HepG2 (cell line): ENCODE measurements around the gene HIC1. TPM values are rescaled to one million over a fixed set of nuclear protein-coding genes. Genes with fewer than 3 reads are reported as not detected.

Experiments
- AKAP8 ChIP-seq: sonication (generic); formaldehyde crosslinking; IDR thresholded peaks from 2 replicates; pipeline ENCODE4 v1.5.1; 2020; ENCODE audit warnings: mild to moderate bottlenecking, missing genetic modification reagents
- ARHGAP35 ChIP-seq: sonication (generic); formaldehyde crosslinking; IDR thresholded peaks from 2 replicates; pipeline ENCODE4 v1.9.0; 2022; ENCODE audit warnings: mild to moderate bottlenecking, inconsistent platforms, moderate library complexity, missing genetic modification reagents, borderline replicate concordance
- GZF1 ChIP-seq: sonication (generic); formaldehyde crosslinking; IDR thresholded peaks from 2 replicates; pipeline ENCODE4 v1.5.1; 2020; ENCODE audit warnings: mild to moderate bottlenecking, missing genetic modification reagents
- KDM3A ChIP-seq: IDR thresholded peaks from 2 replicates; pipeline ENCODE4 v1.6.1; 2018; ENCODE audit warnings: low read depth, missing compliant biosample characterization
- MAFG ChIP-seq: sonication (generic); formaldehyde crosslinking; IDR thresholded peaks from 2 replicates; pipeline ENCODE4 v1.5.1; 2020; ENCODE audit warnings: mild to moderate bottlenecking, missing genetic modification reagents
- MIXL1 ChIP-seq: IDR thresholded peaks from 2 replicates; pipeline ENCODE4 v1.6.1; 2016
- NONO ChIP-seq, 2 experiments: fragments of 450-650 bp in 1 of 2; sonication (generic) in 1 of 2; formaldehyde crosslinking in 1 of 2; IDR thresholded peaks in 1 of 2; conservative IDR thresholded peaks in 1 of 2; 2 replicates each; pipeline versions ENCODE4 v1.6.1 to v1.8.0; 2017 to 2022; ENCODE audit warnings: mild to moderate bottlenecking in 1 of 2, missing genetic modification reagents in 1 of 2, moderate library complexity in 1 of 2
- PHF8 ChIP-seq: sonication (generic); formaldehyde crosslinking; IDR thresholded peaks from 2 replicates; pipeline ENCODE4 v1.5.0; 2020; ENCODE audit warnings: missing genetic modification reagents
- RCOR2 ChIP-seq: IDR thresholded peaks from 2 replicates; pipeline ENCODE4 v1.6.1; 2016; ENCODE audit warnings: missing biosample characterization, missing genetic modification reagents
- RFX3 ChIP-seq: IDR thresholded peaks from 2 replicates; pipeline ENCODE4 v1.6.1; 2016; ENCODE audit warnings: missing biosample characterization, missing genetic modification reagents
- SNAI1 ChIP-seq: sonication (generic); formaldehyde crosslinking; IDR thresholded peaks from 2 replicates; pipeline ENCODE4 v1.5.0; 2020; ENCODE audit warnings: mild to moderate bottlenecking, missing genetic modification reagents, borderline replicate concordance
- SRSF1 ChIP-seq: fragments of 200-400 bp; formaldehyde crosslinking; optimal IDR thresholded peaks from 2 replicates; pipeline ENCODE3; 2017; ENCODE audit warnings: mild to moderate bottlenecking, low read depth, low read length, moderate library complexity
- TOE1 ChIP-seq: sonication (generic); formaldehyde crosslinking; IDR thresholded peaks from 2 replicates; pipeline ENCODE4 v1.4.0; 2020; ENCODE audit warnings: mild to moderate bottlenecking, missing genetic modification reagents
- XBP1 ChIP-seq: sonication (generic); formaldehyde crosslinking; IDR thresholded peaks from 2 replicates; pipeline ENCODE4 v1.5.0; 2020; ENCODE audit warnings: missing genetic modification reagents
- ZFP62 ChIP-seq: sonication (generic); formaldehyde crosslinking; IDR thresholded peaks from 2 replicates; pipeline ENCODE4 v1.4.0; 2020; ENCODE audit warnings: missing genetic modification reagents
- ZNF274 ChIP-seq: sonication (generic); formaldehyde crosslinking; IDR thresholded peaks from 2 replicates; pipeline ENCODE4 v1.5.1; 2020; ENCODE audit warnings: mild to moderate bottlenecking, missing genetic modification reagents
- ZNF333 ChIP-seq: sonication (generic); formaldehyde crosslinking; IDR thresholded peaks from 2 replicates; pipeline ENCODE4 v1.4.0; 2020; ENCODE audit warnings: mild to moderate bottlenecking, missing genetic modification reagents, borderline replicate concordance
- ZNF547 ChIP-seq: sonication (generic); formaldehyde crosslinking; IDR thresholded peaks from 2 replicates; pipeline ENCODE4 v1.5.1; 2020; ENCODE audit warnings: mild to moderate bottlenecking, missing genetic modification reagents
- polyA plus RNA-seq, 8 experiments: library from polyadenylated mRNA; depleted of rRNA in 3 of 8; stranded (reverse) in 7 of 8; unstranded in 1 of 8; fragments of >200 nt; fragmentation: Illumina TruSeq in 4 of 8; extraction: Trizol in 4 of 8; gene quantifications; 2 replicates each; pipeline versions ENCODE4 v1.2.1 to v1.2.3, GENCODE V29; 2011 to 2016; ENCODE audit warnings: low read depth in 4 of 8, missing spikeins in 1 of 8, mixed read lengths in 1 of 8; ENCODE audit not compliant: insufficient read depth in 1 of 8
- total RNA-seq, 5 experiments: library from RNA; depleted of rRNA; stranded (reverse); fragments of >200 nt; fragmentation: Illumina TruSeq; extraction: Trizol; gene quantifications; 2 replicates each; pipeline ENCODE4 v1.2.3, GENCODE V29; 2016; ENCODE audit warnings: low read depth in 1 of 5
- TF ChIP-seq, protein P1 (sequence below): sonication (generic); formaldehyde crosslinking; IDR thresholded peaks from 2 replicates; pipeline ENCODE4 v1.5.0; 2020; ENCODE audit warnings: missing genetic modification reagents
- TF ChIP-seq, protein P2 (sequence below): sonication (generic); formaldehyde crosslinking; IDR thresholded peaks from 2 replicates; pipeline ENCODE4 v1.4.0; 2020; ENCODE audit warnings: mild to moderate bottlenecking, missing genetic modification reagents, borderline replicate concordance
- TF ChIP-seq, protein P3 (sequence below): sonication (generic); formaldehyde crosslinking; conservative IDR thresholded peaks from 2 replicates; pipeline ENCODE4 v1.8.1; 2023; ENCODE audit warnings: missing genetic modification reagents
- TF ChIP-seq, protein P4 (sequence below), 2 experiments: IDR thresholded peaks; 2 replicates each; pipeline ENCODE4 v1.6.1; 2011 to 2012; ENCODE audit warnings: low read length in 2 of 2, borderline replicate concordance in 1 of 2, low read depth in 1 of 2, mild to moderate bottlenecking in 1 of 2, moderate library complexity in 1 of 2

HIC1 gene
- total and polyA plus RNA-seq, 2 of the 13 experiments (the other 11 are each of a cell fraction or from before 2014, with no cell fraction given) = 0.04 to 0.31 TPM

DNA sequence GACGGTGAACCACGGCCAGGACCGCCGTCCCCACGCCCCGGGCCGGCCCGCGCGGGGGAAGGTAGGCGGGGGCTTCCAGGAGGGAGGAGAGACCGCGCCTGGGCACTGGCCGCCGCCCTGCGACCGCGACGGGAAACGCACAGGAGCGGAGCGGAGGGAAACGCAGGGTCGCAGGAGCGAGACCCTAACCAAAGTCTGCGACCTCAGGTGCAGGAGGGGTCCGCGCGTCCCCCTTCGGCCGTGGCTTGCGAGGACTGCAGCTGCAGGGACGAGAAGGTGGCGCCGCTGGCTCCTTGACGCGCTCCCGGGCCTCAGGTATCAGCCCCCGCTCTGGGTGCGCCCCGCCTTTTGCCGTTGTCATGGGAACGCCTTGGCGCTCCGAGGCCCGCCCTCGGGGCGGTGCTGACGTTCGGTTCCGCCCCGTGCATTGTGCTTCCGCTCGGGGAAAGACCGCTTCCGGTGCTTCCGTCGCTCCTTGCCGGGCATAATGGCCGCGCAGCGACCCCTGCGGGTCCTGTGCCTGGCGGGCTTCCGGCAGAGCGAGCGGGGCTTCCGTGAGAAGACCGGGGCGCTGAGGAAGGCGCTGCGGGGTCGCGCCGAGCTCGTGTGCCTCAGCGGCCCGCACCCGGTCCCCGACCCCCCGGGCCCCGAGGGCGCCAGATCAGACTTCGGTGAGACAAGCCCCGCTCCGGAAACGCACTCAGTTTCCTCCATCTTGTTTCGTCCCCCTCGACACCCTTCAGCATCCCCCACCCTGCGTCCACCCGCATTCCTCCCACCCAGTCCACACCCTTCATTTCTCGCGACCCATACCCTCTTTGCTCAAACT, 13.1 kb upstream of the HIC1 start, which contains the start of gene OVCA2 (continued):
- 0 out of 2 replicates have a peak, but pooled peaks have one; percentile 32 for TF ChIP-seq MIXL1 (CRISPR knock-in tag)
- peak; percentile 65; the same call in 1 of the 2 replicates for TF ChIP-seq ZNF547 (CRISPR knock-in tag)
- no peak for TF ChIP-seq SRSF1
- peak; percentile 71; the same call in 1 of the 2 replicates for TF ChIP-seq KDM3A (CRISPR knock-in tag)
- TF ChIP-seq RFX3 = peak; percentile 98
- no peak for TF ChIP-seq RCOR2
- no peak for TF ChIP-seq ZNF333 (CRISPR knock-in tag)
- TF ChIP-seq ZFP62 = no peak
- TF ChIP-seq, protein P1, sequence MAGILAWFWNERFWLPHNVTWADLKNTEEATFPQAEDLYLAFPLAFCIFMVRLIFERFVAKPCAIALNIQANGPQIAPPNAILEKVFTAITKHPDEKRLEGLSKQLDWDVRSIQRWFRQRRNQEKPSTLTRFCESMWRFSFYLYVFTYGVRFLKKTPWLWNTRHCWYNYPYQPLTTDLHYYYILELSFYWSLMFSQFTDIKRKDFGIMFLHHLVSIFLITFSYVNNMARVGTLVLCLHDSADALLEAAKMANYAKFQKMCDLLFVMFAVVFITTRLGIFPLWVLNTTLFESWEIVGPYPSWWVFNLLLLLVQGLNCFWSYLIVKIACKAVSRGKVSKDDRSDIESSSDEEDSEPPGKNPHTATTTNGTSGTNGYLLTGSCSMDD (CRISPR knock-in tag) = no peak
- no peak for TF ChIP-seq XBP1
- TF ChIP-seq, protein P2, sequence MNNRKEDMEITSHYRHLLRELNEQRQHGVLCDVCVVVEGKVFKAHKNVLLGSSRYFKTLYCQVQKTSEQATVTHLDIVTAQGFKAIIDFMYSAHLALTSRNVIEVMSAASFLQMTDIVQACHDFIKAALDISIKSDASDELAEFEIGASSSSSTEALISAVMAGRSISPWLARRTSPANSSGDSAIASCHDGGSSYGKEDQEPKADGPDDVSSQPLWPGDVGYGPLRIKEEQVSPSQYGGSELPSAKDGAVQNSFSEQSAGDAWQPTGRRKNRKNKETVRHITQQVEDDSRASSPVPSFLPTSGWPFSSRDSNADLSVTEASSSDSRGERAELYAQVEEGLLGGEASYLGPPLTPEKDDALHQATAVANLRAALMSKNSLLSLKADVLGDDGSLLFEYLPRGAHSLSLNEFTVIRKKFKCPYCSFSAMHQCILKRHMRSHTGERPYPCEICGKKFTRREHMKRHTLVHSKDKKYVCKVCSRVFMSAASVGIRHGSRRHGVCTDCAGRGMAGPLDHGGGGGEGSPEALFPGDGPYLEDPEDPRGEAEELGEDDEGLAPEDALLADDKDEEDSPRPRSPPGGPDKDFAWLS = no peak; the same call in 1 of the 2 replicates
- TF ChIP-seq, protein P3, sequence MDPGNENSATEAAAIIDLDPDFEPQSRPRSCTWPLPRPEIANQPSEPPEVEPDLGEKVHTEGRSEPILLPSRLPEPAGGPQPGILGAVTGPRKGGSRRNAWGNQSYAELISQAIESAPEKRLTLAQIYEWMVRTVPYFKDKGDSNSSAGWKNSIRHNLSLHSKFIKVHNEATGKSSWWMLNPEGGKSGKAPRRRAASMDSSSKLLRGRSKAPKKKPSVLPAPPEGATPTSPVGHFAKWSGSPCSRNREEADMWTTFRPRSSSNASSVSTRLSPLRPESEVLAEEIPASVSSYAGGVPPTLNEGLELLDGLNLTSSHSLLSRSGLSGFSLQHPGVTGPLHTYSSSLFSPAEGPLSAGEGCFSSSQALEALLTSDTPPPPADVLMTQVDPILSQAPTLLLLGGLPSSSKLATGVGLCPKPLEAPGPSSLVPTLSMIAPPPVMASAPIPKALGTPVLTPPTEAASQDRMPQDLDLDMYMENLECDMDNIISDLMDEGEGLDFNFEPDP (CRISPR knock-in tag) = no peak
- TF ChIP-seq ARHGAP35 (CRISPR knock-in tag) = no peak
- TF ChIP-seq NONO (IDR thresholded peaks at IDR 0.05) = no peak
- peak; percentile 91 for TF ChIP-seq NONO (CRISPR knock-in tag; conservative IDR thresholded peaks at IDR 0.05)
- TF ChIP-seq, protein P4, sequence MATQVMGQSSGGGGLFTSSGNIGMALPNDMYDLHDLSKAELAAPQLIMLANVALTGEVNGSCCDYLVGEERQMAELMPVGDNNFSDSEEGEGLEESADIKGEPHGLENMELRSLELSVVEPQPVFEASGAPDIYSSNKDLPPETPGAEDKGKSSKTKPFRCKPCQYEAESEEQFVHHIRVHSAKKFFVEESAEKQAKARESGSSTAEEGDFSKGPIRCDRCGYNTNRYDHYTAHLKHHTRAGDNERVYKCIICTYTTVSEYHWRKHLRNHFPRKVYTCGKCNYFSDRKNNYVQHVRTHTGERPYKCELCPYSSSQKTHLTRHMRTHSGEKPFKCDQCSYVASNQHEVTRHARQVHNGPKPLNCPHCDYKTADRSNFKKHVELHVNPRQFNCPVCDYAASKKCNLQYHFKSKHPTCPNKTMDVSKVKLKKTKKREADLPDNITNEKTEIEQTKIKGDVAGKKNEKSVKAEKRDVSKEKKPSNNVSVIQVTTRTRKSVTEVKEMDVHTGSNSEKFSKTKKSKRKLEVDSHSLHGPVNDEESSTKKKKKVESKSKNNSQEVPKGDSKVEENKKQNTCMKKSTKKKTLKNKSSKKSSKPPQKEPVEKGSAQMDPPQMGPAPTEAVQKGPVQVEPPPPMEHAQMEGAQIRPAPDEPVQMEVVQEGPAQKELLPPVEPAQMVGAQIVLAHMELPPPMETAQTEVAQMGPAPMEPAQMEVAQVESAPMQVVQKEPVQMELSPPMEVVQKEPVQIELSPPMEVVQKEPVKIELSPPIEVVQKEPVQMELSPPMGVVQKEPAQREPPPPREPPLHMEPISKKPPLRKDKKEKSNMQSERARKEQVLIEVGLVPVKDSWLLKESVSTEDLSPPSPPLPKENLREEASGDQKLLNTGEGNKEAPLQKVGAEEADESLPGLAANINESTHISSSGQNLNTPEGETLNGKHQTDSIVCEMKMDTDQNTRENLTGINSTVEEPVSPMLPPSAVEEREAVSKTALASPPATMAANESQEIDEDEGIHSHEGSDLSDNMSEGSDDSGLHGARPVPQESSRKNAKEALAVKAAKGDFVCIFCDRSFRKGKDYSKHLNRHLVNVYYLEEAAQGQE (IDR thresholded peaks at IDR 0.05; ENCODE audit: borderline replicate concordance in 1 of 2, low read depth in 1 of 2, low read length in 2 of 2) = peak in 1 of 2 experiments; percentile 54; a peak in 1 of 4 replicates
- no peak for TF ChIP-seq GZF1 (CRISPR knock-in tag)
- TF ChIP-seq AKAP8 = peak; percentile 74; the same call in 1 of the 2 replicates
- TF ChIP-seq PHF8 = peak; percentile 88
- TF ChIP-seq ZNF274 (CRISPR knock-in tag) = no peak
- peak; percentile 68; the same call in 1 of the 2 replicates for TF ChIP-seq TOE1
- TF ChIP-seq SNAI1 = no peak
- TF ChIP-seq MAFG = no peak
